Pancreas (tissue), 10 donors: Measurements from ENCODE around the gene VGLL4. TPM values are rescaled to one million over a fixed set of nuclear protein-coding genes. Genes with fewer than 3 reads are reported as not detected.
"Not testable (repeated sequence)": the region's sequence is repeated elsewhere in the genome, so short reads cannot be mapped to it uniquely, and the experiment has no call there.

Experiments used
- ATAC-seq, 4 donors: fragments of 200-7000 bp; cut with Tn5 transposase; one replicate each; pipeline versions ENCODE4 v1.8.0 to v1.9.1; 2020; ENCODE audit warnings: mild to moderate bottlenecking in 4 of 4, moderate library complexity in 4 of 4
- DNase-seq, 6 donors: peaks; one replicate each; pipeline ENCODE4 v3.0.0-alpha.2; 2020
- FAIRE-seq: peaks from 2 replicates; lab custom pipeline; 2012; peaks lifted over from hg19 to GRCh38; lab: Jason Lieb, UNC
- H3K27ac ChIP-seq, 4 donors: fragments of 200-600 bp; sonication (generic); 1 replicate in 3 of 4; 2 replicates in 1 of 4; pipeline versions ENCODE4 v1.5.0 to v1.8.0; 2020
- H3K27me3 ChIP-seq, 4 donors: fragments of 200-600 bp; one replicate each; pipeline ENCODE4 v1.8.0; 2021
- H3K36me3 ChIP-seq, 3 donors: fragments of 200-600 bp; sonication (generic) in 1 of 3; one replicate each; pipeline versions ENCODE4 v1.5.0 to v1.8.0; 2020 to 2021
- H3K4me1 ChIP-seq, 3 donors: fragments of 200-600 bp; one replicate each; pipeline ENCODE4 v1.8.0; 2021
- H3K4me3 ChIP-seq, 4 donors: fragments of 200-600 bp; sonication (generic) in 2 of 4; one replicate each; pipeline versions ENCODE4 v1.5.0 to v1.8.0; 2020 to 2021
- H3K9me3 ChIP-seq, 4 donors: fragments of 200-600 bp; one replicate each; pipeline ENCODE4 v1.8.0; 2021
- CTCF ChIP-seq, 4 donors: fragments of 200-600 bp; sonication (generic) in 3 of 4; IDR thresholded peaks; one replicate each; pipeline versions ENCODE4 v1.5.0 to v1.8.0; 2021; ENCODE audit warnings: antibody characterized with exemption in 4 of 4
- WGBS, 2 donors: extraction: QIAGEN DNeasy Blood & Tissue Kit; methylation state at CpG; one replicate each; pipeline ENCODE4 v1.1.7; 2013; 5-methylcytosine and 5-hydroxymethylcytosine counted together
- intact Hi-C, 3 donors: fragments of 100-400 bp; cut with DNase I; formaldehyde crosslinking; loops; one replicate each; pipeline versions ENCODE4 v1.11.1 to v1.14.2; 2022
- polyA plus RNA-seq, 2 donors: library from polyadenylated mRNA; stranded (reverse); fragments of 200-250 nt; gene quantifications; one replicate each; pipeline ENCODE4 v1.2.3, GENCODE V29; 2013
- total RNA-seq, 6 donors: library from RNA; stranded (reverse); fragmentation: NEBNext Ultra II Directional in 4 of 6; extraction: Animal tissue kit (Norgen Biotek cat#: 25700) in 4 of 6; gene quantifications; one replicate each; pipeline versions ENCODE4 v1.2.1 to v1.2.4, GENCODE V29; 2021 to 2023
- donor health status: healthy with polysubstance abuse.
- donor health status: DM: no; HTN: no; CAD: no; lungs with moderate emphysema.
- donor health status: DM: no; HTN: no; CAD: no.
- donor health status: control.
- donor health status: control.
- donor health status: Bipolar disorder and iron deficiency.
- donor health status: DM: yes; HTN: yes; CAD: no.
- donor health status: DM: no; HTN: no; CAD: no.
- donor health status: DM: no; HTN: no; CAD: no.
- donor health status: DM: yes; HTN: yes; CAD: no.

The VGLL4 gene
- total and polyA plus RNA-seq, 8 donors, result 17.3 to 47.8 (median 22.0) TPM

- Histone ChIP-seq H3K9me3 (no peaks in the 10 kb centered on the region), H3K27ac (peak overlapping the region in 2 of 4 donors; percentile 4 to 28), H3K4me1 (peaks cover 2 to 13% (median 5%) of the 10 kb centered on the region in 3 donors), H3K4me3 (no peak overlapping the region), H3K36me3 (no peaks in the 10 kb centered on the region), H3K27me3 (no peaks in the 10 kb centered on the region)
- no peak for TF ChIP-seq CTCF (IDR thresholded peaks at IDR 0.05)
- intact Hi-C loops, result no loop called here
- FAIRE-seq (no peak), ATAC-seq (peak in 3 of 4 donors; percentile 69 to 93 (median 86)), DNase-seq (peak in 2 of 6 donors; percentile 48 to 63)
- 39 to 44% methylated on average over 7 of the region's 7 CpGs for WGBS, 2 donors
These were observed 129.4 kb downstream of the VGLL4 start for GRCh38 chr3:11514191-11514821.

- Histone ChIP-seq H3K4me3 (no peak overlapping the region), H3K36me3 (no peaks in the 10 kb centered on the region), H3K27ac (peak overlapping the region in 1 of 4 donors; percentile 4), H3K9me3 (no peaks in the 10 kb centered on the region), H3K4me1 (peaks cover 6 to 17% (median 10%) of the 10 kb centered on the region in 3 donors), H3K27me3 (no peaks in the 10 kb centered on the region)
- FAIRE-seq (no peak), DNase-seq (no peak), ATAC-seq (no peak)
- 89 to 91% methylated on average over 3 of the region's 3 CpGs for WGBS, 2 donors
- TF ChIP-seq CTCF (IDR thresholded peaks at IDR 0.05), result no peak
- intact Hi-C loops, result no loop called here
These were observed 129.9 kb downstream of the VGLL4 start for GRCh38 chr3:11513817-11514135.

- H3K4me3 ChIP-seq, FAIRE-seq, H3K9me3 ChIP-seq, H3K36me3 ChIP-seq, ATAC-seq, intact Hi-C loops, H3K27me3 ChIP-seq: not testable (repeated sequence)
- Histone ChIP-seq H3K27ac (peak overlapping the region in 1 of 4 donors; percentile 4), H3K4me1 (peaks cover 11 to 22% (median 15%) of the 10 kb centered on the region in 3 donors)
- WGBS, 2 donors, result 97% methylated on average over 27 of the region's 27 CpGs
- DNase-seq, result peak in 1 of 6 donors; percentile 42
These were observed 130.4 kb downstream of the VGLL4 start for GRCh38 chr3:11513125-11513816.

- ATAC-seq, H3K27ac ChIP-seq, FAIRE-seq, H3K4me3 ChIP-seq, H3K36me3 ChIP-seq, H3K9me3 ChIP-seq, H3K27me3 ChIP-seq, intact Hi-C loops: not testable (repeated sequence)
- H3K4me1 ChIP-seq, result peaks cover 13 to 25% (median 20%) of the 10 kb centered on the region in 3 donors
- 97 to 98% methylated on average over 16 to 20 of the region's 20 CpGs for WGBS, 2 donors
- DNase-seq, result peak in 1 of 6 donors; percentile 47
These were observed 132.1 kb downstream of the VGLL4 start for GRCh38 chr3:11511606-11512005.

DNA sequence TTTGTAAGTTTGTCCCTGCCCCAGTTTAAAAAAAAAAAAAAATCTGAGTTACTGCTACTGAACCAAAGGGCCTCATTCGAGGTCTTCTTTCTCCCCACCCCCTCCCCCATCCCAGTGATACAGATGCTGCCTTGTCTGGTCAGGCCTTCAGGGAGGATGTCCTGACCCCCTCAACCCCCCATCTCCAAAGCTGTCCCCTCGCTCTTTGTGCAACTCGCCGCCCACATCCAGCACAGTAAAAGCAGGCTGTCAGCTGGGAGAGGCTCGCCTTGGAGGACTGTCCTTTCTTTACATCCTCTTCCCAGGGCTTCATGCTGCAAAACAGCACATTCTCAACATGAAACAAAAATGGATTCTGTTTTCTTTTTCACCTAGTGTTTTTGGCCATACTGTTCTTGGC, 133.4 kb downstream of the VGLL4 start:
- Histone ChIP-seq H3K4me1 (peaks cover 13 to 25% (median 20%) of the 10 kb centered on the region in 3 donors), H3K27ac (no peak overlapping the region), H3K27me3 (no peaks in the 10 kb centered on the region), H3K4me3 (no peak overlapping the region), H3K9me3 (no peaks in the 10 kb centered on the region), H3K36me3 (no peaks in the 10 kb centered on the region)
- DNase-seq, result no peak
- ATAC-seq, result no peak
- 84 to 89% methylated on average over 5 of the region's 5 CpGs for whole genome bisulfite sequencing, 2 donors
- intact Hi-C loops, result no loop called here
- no peak for TF ChIP-seq CTCF (IDR thresholded peaks at IDR 0.05)
- no peak for FAIRE-seq

- peaks cover 13 to 25% (median 20%) of the 10 kb centered on the region in 3 donors for H3K4me1 ChIP-seq
- H3K9me3 ChIP-seq, result no peaks in the 10 kb centered on the region
- ATAC-seq, result no peak
- 80 to 88% methylated on average over 5 of the region's 5 CpGs for WGBS, 2 donors
- H3K4me3 ChIP-seq, result no peak overlapping the region
- H3K36me3 ChIP-seq, result no peaks in the 10 kb centered on the region
- no peak overlapping the region for H3K27ac ChIP-seq
- intact Hi-C loops, result no loop called here
- H3K27me3 ChIP-seq, result no peaks in the 10 kb centered on the region
- FAIRE-seq, result no peak
- DNase-seq, result no peak
- no peak for TF ChIP-seq CTCF (IDR thresholded peaks at IDR 0.05)
These were observed 133.7 kb downstream of the VGLL4 start for GRCh38 chr3:11510001-11510340.
